ENCODE data around the gene CLEC4A. TPM values are rescaled to one million over a fixed set of nuclear protein-coding genes. Genes with fewer than 3 reads are reported as not detected.
"Not testable (repeated sequence)": the region's sequence is repeated elsewhere in the genome, so short reads cannot be mapped to it uniquely, and the experiment has no call there.

Gene CLEC4A
- under 1 TPM in 1 of 2 experiments, not detected in 1; 0.19 TPM for total RNA-seq

- DNase-seq = no peak
- H3K27ac Mint-ChIP-seq = no peak within 1 kb of the TSS
- H3K36me3 Mint-ChIP-seq (ENCODE audit: low read depth) = no peaks in the 10 kb centered on the region
- ChIA-PET POLR2A (no interaction called here), CTCF (interaction anchor here (1.4 kb wide), 1 partner anchor 14 kb away, joined by 4 read pairs; no protein-coding TSS in a partner anchor)
- H3K27me3 Mint-ChIP-seq = no peaks in the 10 kb centered on the region
- H3K9me3 Mint-ChIP-seq = no peaks in the 10 kb centered on the region
- no peak within 1 kb of the TSS for H3K4me3 Mint-ChIP-seq
- peaks cover 15% of the 10 kb centered on the region for H3K4me1 Mint-ChIP-seq
Measured at GRCh38 chr12:8123124-8123912, at the start of gene CLEC4A. Gene CLEC4A (plus strand): TSS chr12:8123617. CDS start chr12:8123879, 262 bp downstream.

- POLR2A ChIA-PET = no interaction called here
- CTCF ChIA-PET = interaction anchor here (1.1 to 1.6 kb wide), 3 partner anchors 9 to 161 kb away, joined by 3 to 6 read pairs (median 3); partner anchors contain the start of gene C3AR1
Measured at GRCh38 chr12:8075935-8076334, 47.5 kb upstream of the CLEC4A start.

DNA sequence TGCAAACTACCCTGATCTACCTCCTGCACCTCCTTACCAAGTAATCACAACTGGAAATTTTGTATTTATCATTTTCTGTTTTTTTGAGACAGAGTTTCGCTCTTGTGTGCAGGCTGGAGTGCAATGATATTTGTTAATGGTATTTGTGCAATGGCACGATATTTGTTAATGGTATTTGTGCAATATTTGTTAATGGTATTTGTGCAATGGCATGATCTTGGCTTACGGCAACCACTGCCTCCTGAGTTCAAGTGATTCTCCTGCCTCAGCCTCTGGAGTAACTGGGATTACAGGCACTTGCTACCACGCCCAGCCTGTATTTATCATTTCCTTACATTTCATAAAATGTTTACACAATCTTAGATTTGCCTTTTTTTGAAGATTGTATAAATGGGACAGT lies 47.1 kb upstream of the CLEC4A start:
- no peak for DNase-seq
- H3K27me3 Mint-ChIP-seq = no peaks in the 10 kb centered on the region
- H3K4me1 Mint-ChIP-seq = peaks cover 28% of the 10 kb centered on the region
- CTCF ChIA-PET = interaction anchor here (1.0 to 3.3 kb wide), 3 partner anchors 10 to 35 kb away, joined by 3 to 38 read pairs (median 6); partner anchors contain the start of gene C3AR1
- H3K4me3 Mint-ChIP-seq = no peak overlapping the region
- POLR2A ChIA-PET = no interaction called here
- no peaks in the 10 kb centered on the region for H3K9me3 Mint-ChIP-seq
- H3K27ac Mint-ChIP-seq = no peak overlapping the region
- no peaks in the 10 kb centered on the region for H3K36me3 Mint-ChIP-seq (ENCODE audit: low read depth)

More at GRCh38 chr12:8075935-8076334, 47.5 kb upstream of the CLEC4A start:
- H3K36me3 Mint-ChIP-seq (ENCODE audit: low read depth) = no peaks in the 10 kb centered on the region
- no peak for DNase-seq
- no peaks in the 10 kb centered on the region for H3K27me3 Mint-ChIP-seq
- no peaks in the 10 kb centered on the region for H3K9me3 Mint-ChIP-seq
- H3K4me1 Mint-ChIP-seq = peaks cover 24% of the 10 kb centered on the region
- no peak overlapping the region for H3K27ac Mint-ChIP-seq
- H3K4me3 Mint-ChIP-seq = no peak overlapping the region

DNA sequence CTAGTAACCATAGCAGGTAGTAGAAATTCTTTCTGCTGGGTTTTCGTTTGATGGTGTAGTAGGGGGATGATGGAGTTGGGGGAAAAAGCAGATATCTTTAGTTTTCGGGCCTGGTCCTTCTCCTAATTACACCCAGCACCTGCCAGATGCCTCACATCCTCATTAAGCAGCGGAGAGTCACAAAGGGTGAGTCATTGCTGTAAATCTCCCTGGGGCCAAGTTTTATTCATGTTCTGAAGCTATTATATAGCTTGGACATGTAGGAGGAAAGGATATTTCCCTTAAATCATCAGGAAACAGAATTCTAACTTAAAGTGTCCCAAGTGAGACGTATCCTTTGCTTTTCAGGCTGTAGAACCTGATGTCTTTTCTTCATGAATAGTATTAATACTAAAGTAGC lies 46.2 kb upstream of the CLEC4A start:
- H3K27me3 Mint-ChIP-seq = no peaks in the 10 kb centered on the region
- ChIA-PET CTCF (interaction anchor here (1.0 to 3.3 kb wide), 4 partner anchors 19 to 36 kb away, joined by 3 to 38 read pairs (median 6); no protein-coding TSS in a partner anchor), POLR2A (no interaction called here)
- peaks cover 28% of the 10 kb centered on the region for H3K4me1 Mint-ChIP-seq
- H3K36me3 Mint-ChIP-seq (ENCODE audit: low read depth) = no peaks in the 10 kb centered on the region
- no peak overlapping the region for H3K4me3 Mint-ChIP-seq
- no peaks in the 10 kb centered on the region for H3K9me3 Mint-ChIP-seq
- no peak for DNase-seq
- no peak overlapping the region for H3K27ac Mint-ChIP-seq

- DNase-seq = peak; percentile 67
- Mint-ChIP-seq H3K9me3 (no peaks in the 10 kb centered on the region), H3K27ac (no peak overlapping the region), H3K36me3 (ENCODE audit: low read depth) (peaks cover 8% of the 10 kb centered on the region), H3K4me3 (no peak overlapping the region), H3K4me1 (peaks cover 32% of the 10 kb centered on the region), H3K27me3 (no peaks in the 10 kb centered on the region)
- ChIA-PET CTCF (interaction anchor here (0.6 to 3.3 kb wide), 19 partner anchors 9 to 113 kb away, joined by 3 to 38 read pairs (median 3); partner anchors contain the start of genes C3AR1 and FOXJ2), POLR2A (interaction anchor here (0.5 kb wide), 1 partner anchor 34 kb away, joined by 3 read pairs; no protein-coding TSS in a partner anchor)
Measured at GRCh38 chr12:8078398-8078797, 45.0 kb upstream of the CLEC4A start.

DNA sequence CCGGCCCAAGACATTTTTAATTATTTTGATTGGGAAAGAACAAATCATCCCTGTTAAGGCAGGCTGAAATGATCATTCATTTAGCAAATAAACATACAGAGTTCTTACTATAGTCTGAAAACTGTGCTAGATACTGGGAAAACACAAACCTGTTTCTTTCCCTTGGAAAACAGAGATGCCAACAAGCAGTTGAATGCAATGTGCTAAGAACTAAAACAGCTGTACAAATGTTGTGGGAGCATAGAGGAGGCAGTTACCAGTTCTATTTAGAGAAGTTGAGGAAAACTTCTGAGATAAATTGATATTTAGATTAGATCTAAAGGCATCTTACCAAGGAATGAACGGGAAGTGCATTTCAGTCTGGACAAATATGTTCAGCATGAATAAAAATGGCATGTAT lies 44.5 kb upstream of the CLEC4A start:
- POLR2A ChIA-PET = no interaction called here
- H3K9me3 Mint-ChIP-seq = no peaks in the 10 kb centered on the region
- no peaks in the 10 kb centered on the region for H3K27me3 Mint-ChIP-seq
- no peak overlapping the region for H3K27ac Mint-ChIP-seq
- no peak overlapping the region for H3K4me3 Mint-ChIP-seq
- no peak for DNase-seq
- peaks cover 9% of the 10 kb centered on the region for H3K36me3 Mint-ChIP-seq (ENCODE audit: low read depth)
- CTCF ChIA-PET = interaction anchor here (0.6 to 3.3 kb wide), 16 partner anchors 9 to 982 kb away, joined by 3 to 38 read pairs (median 3); partner anchors contain the start of gene C3AR1
- H3K4me1 Mint-ChIP-seq = peaks cover 37% of the 10 kb centered on the region

GRCh38 chr12:8080120-8080519 lies 43.3 kb upstream of the CLEC4A start:
- no peaks in the 10 kb centered on the region for H3K9me3 Mint-ChIP-seq
- H3K36me3 Mint-ChIP-seq (ENCODE audit: low read depth) = peaks cover 17% of the 10 kb centered on the region
- no peak for DNase-seq
- H3K27ac Mint-ChIP-seq = peak overlapping the region; percentile 59
- no peaks in the 10 kb centered on the region for H3K27me3 Mint-ChIP-seq
- POLR2A ChIA-PET = no interaction called here
- CTCF ChIA-PET = no interaction called here
- H3K4me3 Mint-ChIP-seq = no peak overlapping the region
- peaks cover 46% of the 10 kb centered on the region for H3K4me1 Mint-ChIP-seq

- POLR2A ChIA-PET = interaction anchor here (0.5 kb wide), 1 partner anchor 974 kb away, joined by 3 read pairs; no protein-coding TSS in a partner anchor
- peak; percentile 31 for DNase-seq
- H3K36me3 Mint-ChIP-seq (ENCODE audit: low read depth) = peaks cover 24% of the 10 kb centered on the region
- peaks cover 54% of the 10 kb centered on the region for H3K4me1 Mint-ChIP-seq
- H3K27ac Mint-ChIP-seq = peak overlapping the region; percentile 99
- no peaks in the 10 kb centered on the region for H3K27me3 Mint-ChIP-seq
- peak overlapping the region; percentile 98 for H3K4me3 Mint-ChIP-seq
- no peaks in the 10 kb centered on the region for H3K9me3 Mint-ChIP-seq
- CTCF ChIA-PET = no interaction called here
Measured at GRCh38 chr12:8081251-8081920, 42.0 kb upstream of the CLEC4A start.

DNA sequence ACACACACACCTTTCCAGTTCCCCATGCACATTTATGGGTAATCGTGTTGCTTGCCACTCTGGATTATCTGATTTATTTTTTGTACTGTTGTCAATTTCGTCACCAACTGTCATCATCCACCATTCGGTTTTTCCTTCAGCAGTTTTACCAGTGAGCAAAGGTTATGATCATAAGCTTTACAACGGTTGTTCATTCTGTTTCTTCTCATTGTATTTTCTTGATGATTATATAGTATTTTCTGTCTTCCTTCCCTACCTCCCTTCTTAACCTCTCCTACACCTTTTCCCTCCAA lies 40.7 kb upstream of the CLEC4A start:
- Mint-ChIP-seq H3K36me3 (ENCODE audit: low read depth) (peaks cover 27% of the 10 kb centered on the region), H3K9me3 (no peaks in the 10 kb centered on the region), H3K4me1 (peaks cover 60% of the 10 kb centered on the region), H3K4me3 (peak overlapping the region; percentile 98), H3K27me3 (no peaks in the 10 kb centered on the region), H3K27ac (peak overlapping the region; percentile 99)
- CTCF ChIA-PET = interaction anchor here (1.2 to 1.5 kb wide), 2 partner anchors 37 to 149 kb away, joined by 3 to 4 read pairs; no protein-coding TSS in a partner anchor
- DNase-seq = no peak
- POLR2A ChIA-PET = no interaction called here

GRCh38 chr12:8084351-8084750 lies 39.1 kb upstream of the CLEC4A start:
- H3K9me3 Mint-ChIP-seq, POLR2A ChIA-PET, H3K27me3 Mint-ChIP-seq: not testable (repeated sequence)
- Mint-ChIP-seq H3K27ac (peak overlapping the region; percentile 99), H3K36me3 (ENCODE audit: low read depth) (peaks cover 35% of the 10 kb centered on the region), H3K4me1 (peaks cover 67% of the 10 kb centered on the region), H3K4me3 (peak overlapping the region; percentile 98)
- CTCF ChIA-PET = interaction anchor here (0.7 to 1.5 kb wide), 2 partner anchors 39 to 144 kb away, joined by 3 to 5 read pairs; no protein-coding TSS in a partner anchor
- peak; percentile 12 for DNase-seq

- ChIA-PET POLR2A (no interaction called here), CTCF (interaction anchor here (1.0 kb wide), 1 partner anchor 9 kb away, joined by 3 read pairs; no protein-coding TSS in a partner anchor)
- Mint-ChIP-seq H3K36me3 (ENCODE audit: low read depth) (peaks cover 59% of the 10 kb centered on the region), H3K27me3 (no peaks in the 10 kb centered on the region), H3K4me1 (peaks cover 57% of the 10 kb centered on the region), H3K4me3 (peak overlapping the region; percentile 70), H3K27ac (peak overlapping the region; percentile 93), H3K9me3 (no peaks in the 10 kb centered on the region)
- no peak for DNase-seq
Measured at GRCh38 chr12:8087666-8088065, 35.8 kb upstream of the CLEC4A start.

DNA sequence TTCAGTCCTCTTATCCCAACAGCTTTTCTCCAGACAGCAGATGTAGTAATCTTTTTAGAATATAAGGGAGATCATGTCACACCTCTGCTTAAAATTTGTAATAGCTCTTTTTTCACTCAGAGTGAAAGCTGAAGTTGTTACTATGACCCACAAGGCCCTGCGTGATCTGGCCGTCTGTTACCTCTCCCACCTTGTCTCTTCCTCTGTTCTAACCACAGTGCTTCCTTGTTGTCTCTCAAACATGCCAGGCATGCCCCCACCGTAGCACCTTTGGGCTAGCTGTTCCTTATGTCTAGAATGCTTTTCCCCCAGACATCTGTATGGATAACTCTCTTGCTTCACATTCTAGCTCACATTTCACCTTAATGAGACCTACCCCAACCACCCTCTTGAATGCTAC lies 34.8 kb upstream of the CLEC4A start:
- Mint-ChIP-seq H3K27ac (peak overlapping the region; percentile 93), H3K4me3 (peak overlapping the region; percentile 70), H3K4me1 (peaks cover 52% of the 10 kb centered on the region), H3K9me3 (no peaks in the 10 kb centered on the region), H3K36me3 (ENCODE audit: low read depth) (peaks cover 64% of the 10 kb centered on the region), H3K27me3 (no peaks in the 10 kb centered on the region)
- ChIA-PET POLR2A (no interaction called here), CTCF (interaction anchor here (0.5 to 1.0 kb wide), 3 partner anchors 10 to 1085 kb away, joined by 3 to 5 read pairs (median 3); no protein-coding TSS in a partner anchor)
- peak; percentile 53 for DNase-seq

DNA sequence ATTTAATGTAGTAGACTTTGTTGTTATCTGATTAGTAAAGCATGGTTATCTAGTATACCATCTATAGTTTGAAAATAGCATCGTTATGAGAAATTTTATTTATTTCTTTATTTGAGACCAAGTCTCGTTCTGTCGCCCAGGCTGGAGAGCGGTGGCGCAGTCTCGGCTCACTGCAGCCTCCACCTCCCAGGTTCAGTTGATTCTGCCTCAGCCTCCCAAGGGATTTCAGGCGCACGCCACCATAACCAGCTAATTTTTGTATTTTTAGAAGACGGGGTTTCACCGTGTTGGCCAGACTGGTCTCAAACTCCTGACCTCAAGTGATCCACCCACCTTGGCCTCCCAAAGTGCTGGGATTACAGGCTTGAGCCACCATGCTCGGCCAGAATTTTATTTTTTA lies 34.1 kb upstream of the CLEC4A start:
- H3K4me3 Mint-ChIP-seq, POLR2A ChIA-PET, H3K9me3 Mint-ChIP-seq, DNase-seq, H3K27me3 Mint-ChIP-seq, CTCF ChIA-PET: not testable (repeated sequence)
- H3K27ac Mint-ChIP-seq = peak overlapping the region; percentile 93
- peaks cover 62% of the 10 kb centered on the region for H3K36me3 Mint-ChIP-seq (ENCODE audit: low read depth)
- peaks cover 45% of the 10 kb centered on the region for H3K4me1 Mint-ChIP-seq
